ENCODE results near the gene IRF2.

IRF2 gene

GRCh38 chr4:184473499-184474262, 669 bp downstream of the IRF2 start:
- DNase-seq, result peak; percentile 18

- DNase-seq, result peak; percentile 59
Observed at GRCh38 chr4:184472614-184473498, 1.5 kb downstream of the IRF2 start.

GRCh38 chr4:184471881-184472613, 2.3 kb downstream of the IRF2 start:
- DNase-seq, result peak; percentile 24

GRCh38 chr4:184470785-184471110, 3.6 kb downstream of the IRF2 start:
- no peak for DNase-seq

GRCh38 chr4:184466634-184467033, 7.7 kb downstream of the IRF2 start:
- no peak for DNase-seq

GRCh38 chr4:184464759-184465454, 9.4 kb downstream of the IRF2 start:
- DNase-seq, result no peak

- no peak for DNase-seq
Observed at GRCh38 chr4:184463856-184464255, 10.5 kb downstream of the IRF2 start.

GRCh38 chr4:184463158-184463557, 11.2 kb downstream of the IRF2 start:
- no peak for DNase-seq

GRCh38 chr4:184462724-184463123, 11.6 kb downstream of the IRF2 start:
- no peak for DNase-seq

GRCh38 chr4:184461711-184462441, 12.5 kb downstream of the IRF2 start:
- no peak for DNase-seq

GRCh38 chr4:184460499-184461285, 13.7 kb downstream of the IRF2 start:
- DNase-seq, result no peak

GRCh38 chr4:184459413-184459812, 14.9 kb downstream of the IRF2 start:
- DNase-seq, result peak; percentile 66

- no peak for DNase-seq
Observed at GRCh38 chr4:184457535-184458249, 16.7 kb downstream of the IRF2 start.

GRCh38 chr4:184456337-184456736, 18.0 kb downstream of the IRF2 start:
- no peak for DNase-seq

- DNase-seq, result no peak
Observed at GRCh38 chr4:184455299-184455698, 19.1 kb downstream of the IRF2 start.

- peak; percentile 84 for DNase-seq
Observed at GRCh38 chr4:184453365-184454160, 20.8 kb downstream of the IRF2 start.

GRCh38 chr4:184452740-184453139, 21.6 kb downstream of the IRF2 start:
- no peak for DNase-seq

GRCh38 chr4:184451726-184452125, 22.6 kb downstream of the IRF2 start:
- DNase-seq, result no peak

- DNase-seq, result no peak
Observed at GRCh38 chr4:184450743-184451535, 23.4 kb downstream of the IRF2 start.
